Smooth muscle cell (in vitro differentiated cells): ENCODE results near the gene ABCB9. TPM values are rescaled to one million over a fixed set of nuclear protein-coding genes. Genes with fewer than 3 reads are reported as not detected.

Source experiments
- DNase-seq: peaks from one replicate; lab custom pipeline; 2025; ENCODE audit not compliant: unreplicated experiment; lab: John Stamatoyannopoulos, UW
- H2AFZ ChIP-seq: fragments of 200-600 bp; sonication (generic); 2 replicates; pipeline ENCODE4 v1.6.0; 2016; ENCODE audit warnings: antibody characterized with exemption, low read depth, mild to moderate bottlenecking
- H3F3A ChIP-seq: fragments of 200-600 bp; sonication (generic); 2 replicates; pipeline ENCODE4 v1.6.0; 2017; ENCODE audit warnings: antibody characterized with exemption, low read depth
- H3K27ac ChIP-seq: fragments of 200-600 bp; sonication (generic); 2 replicates; pipeline ENCODE4 v1.5.1; 2016; ENCODE audit warnings: low read depth, mild to moderate bottlenecking
- H3K27me3 ChIP-seq: fragments of 200-600 bp; sonication (generic); 2 replicates; pipeline ENCODE4 v1.6.1; 2016; ENCODE audit warnings: low read depth, mild to moderate bottlenecking
- H3K36me3 ChIP-seq: fragments of 200-600 bp; sonication (generic); 2 replicates; pipeline ENCODE4 v1.5.1; 2016; ENCODE audit warnings: low read depth
- H3K4me1 ChIP-seq: fragments of 200-600 bp; sonication (generic); 2 replicates; pipeline ENCODE4 v1.5.1; 2016; ENCODE audit warnings: low read depth
- H3K4me2 ChIP-seq: fragments of 200-600 bp; sonication (generic); 2 replicates; pipeline ENCODE4 v1.6.0; 2016; ENCODE audit warnings: mild to moderate bottlenecking
- H3K4me3 ChIP-seq: fragments of 200-600 bp; sonication (generic); 2 replicates; pipeline ENCODE4 v1.5.1; 2016; ENCODE audit warnings: mild to moderate bottlenecking
- H3K79me2 ChIP-seq: fragments of 200-600 bp; sonication (generic); 2 replicates; pipeline ENCODE4 v1.6.0; 2016; ENCODE audit warnings: low read depth, mild to moderate bottlenecking
- H3K9ac ChIP-seq: fragments of 200-600 bp; sonication (generic); 2 replicates; pipeline ENCODE4 v1.6.0; 2016; ENCODE audit warnings: low read depth
- H3K9me3 ChIP-seq: fragments of 200-600 bp; sonication (generic); replicated peaks from 2 replicates; pipeline ENCODE4 v1.5.1; 2016; ENCODE audit warnings: low read depth
- H4K20me1 ChIP-seq: fragments of 200-600 bp; sonication (generic); 2 replicates; pipeline ENCODE4 v1.6.0; 2016; ENCODE audit warnings: low read depth
- WGBS: methylation state at CpG from one replicate; pipeline ENCODE4 v1.1.7; 2016; ENCODE audit warnings: low lambda C conversion rate; 5-methylcytosine and 5-hydroxymethylcytosine counted together
- polyA plus RNA-seq: library from polyadenylated mRNA; unstranded; fragments of >200 nt; fragmentation: Nextera tagmentation; extraction: Ambion mirVana; gene quantifications from 2 replicates; pipeline ENCODE4 v1.2.1, GENCODE V29; 2016
- total RNA-seq: library from RNA; depleted of rRNA; stranded (reverse); fragments of >200 nt; gene quantifications from 2 replicates; pipeline ENCODE4 v1.2.3, GENCODE V29; 2014
- TF ChIP-seq, protein P1 (sequence below): fragments of 200-600 bp; sonication (generic); IDR thresholded peaks from 2 replicates; pipeline ENCODE4 v1.5.1; 2017; ENCODE audit warnings: borderline replicate concordance, mild to moderate bottlenecking, antibody characterized with exemption; ENCODE audit not compliant: insufficient read depth, poor library complexity, severe bottlenecking

The ABCB9 gene
- total and polyA plus RNA-seq, 2 experiments from 2014 or later: 8.0 to 8.2 TPM

DNA sequence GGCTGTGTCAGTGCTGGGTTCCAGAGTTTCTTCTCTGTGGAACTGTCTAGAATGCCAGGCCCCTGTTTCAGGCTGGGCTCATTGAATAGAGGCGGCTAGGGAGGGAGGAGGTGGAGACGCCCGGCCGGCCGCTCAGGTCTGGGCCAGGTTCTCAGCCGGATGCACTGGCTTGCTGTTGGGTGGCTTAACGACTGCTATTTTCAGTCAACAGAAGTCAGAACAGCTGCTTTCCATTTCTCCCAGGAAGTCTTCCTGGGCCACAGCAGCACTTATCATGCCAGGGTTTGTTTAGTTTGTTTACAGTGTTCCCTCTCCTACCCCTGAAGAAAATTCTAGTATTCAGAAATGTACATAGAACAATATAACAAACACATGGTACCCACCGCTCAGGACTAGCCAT is 44.3 kb downstream of the ABCB9 start:
- Histone ChIP-seq H3K79me2 (no peaks in the 10 kb centered on the region), H4K20me1 (no peaks in the 10 kb centered on the region), H3K4me3 (no peak overlapping the region), H3F3A (peaks cover 3% of the 10 kb centered on the region), H3K36me3 (no peaks in the 10 kb centered on the region), H3K27me3 (no peaks in the 10 kb centered on the region), H3K27ac (no peak overlapping the region), H3K9ac (no peak overlapping the region), H2AFZ (no peak overlapping the region), H3K9me3 (no peaks in the 10 kb centered on the region), H3K4me1 (no peaks in the 10 kb centered on the region), H3K4me2 (no peak overlapping the region)
- 65% methylated on average over 8 of the region's 8 CpGs for WGBS
- no peak for DNase-seq
- TF ChIP-seq, protein P1, sequence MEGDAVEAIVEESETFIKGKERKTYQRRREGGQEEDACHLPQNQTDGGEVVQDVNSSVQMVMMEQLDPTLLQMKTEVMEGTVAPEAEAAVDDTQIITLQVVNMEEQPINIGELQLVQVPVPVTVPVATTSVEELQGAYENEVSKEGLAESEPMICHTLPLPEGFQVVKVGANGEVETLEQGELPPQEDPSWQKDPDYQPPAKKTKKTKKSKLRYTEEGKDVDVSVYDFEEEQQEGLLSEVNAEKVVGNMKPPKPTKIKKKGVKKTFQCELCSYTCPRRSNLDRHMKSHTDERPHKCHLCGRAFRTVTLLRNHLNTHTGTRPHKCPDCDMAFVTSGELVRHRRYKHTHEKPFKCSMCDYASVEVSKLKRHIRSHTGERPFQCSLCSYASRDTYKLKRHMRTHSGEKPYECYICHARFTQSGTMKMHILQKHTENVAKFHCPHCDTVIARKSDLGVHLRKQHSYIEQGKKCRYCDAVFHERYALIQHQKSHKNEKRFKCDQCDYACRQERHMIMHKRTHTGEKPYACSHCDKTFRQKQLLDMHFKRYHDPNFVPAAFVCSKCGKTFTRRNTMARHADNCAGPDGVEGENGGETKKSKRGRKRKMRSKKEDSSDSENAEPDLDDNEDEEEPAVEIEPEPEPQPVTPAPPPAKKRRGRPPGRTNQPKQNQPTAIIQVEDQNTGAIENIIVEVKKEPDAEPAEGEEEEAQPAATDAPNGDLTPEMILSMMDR: no peak

DNA sequence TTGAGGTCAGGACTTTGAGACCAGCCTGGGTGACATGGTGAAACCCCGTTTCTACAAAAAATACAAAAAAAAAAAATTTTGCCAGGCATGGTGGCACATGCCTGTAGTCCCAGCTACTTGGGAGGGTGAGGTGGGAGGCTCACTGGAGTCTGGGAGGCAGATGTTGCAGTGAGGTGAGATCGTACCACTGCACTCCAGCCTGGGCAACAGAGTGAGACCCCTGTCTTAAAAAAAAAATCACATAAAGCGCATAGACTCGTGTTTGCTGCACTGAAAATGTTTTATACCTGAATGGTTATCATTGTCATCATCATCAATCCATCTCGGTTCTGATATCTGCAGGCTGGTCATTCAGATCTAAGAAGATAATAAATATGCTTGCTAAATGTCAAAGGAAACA is 45.6 kb downstream of the ABCB9 start:
- Histone ChIP-seq H3K9me3 (no peaks in the 10 kb centered on the region), H3K4me3 (no peak overlapping the region), H3K27ac (no peak overlapping the region), H3K79me2 (no peaks in the 10 kb centered on the region), H3K27me3 (no peaks in the 10 kb centered on the region), H3K9ac (no peak overlapping the region), H3K36me3 (no peaks in the 10 kb centered on the region), H3K4me1 (no peaks in the 10 kb centered on the region), H3K4me2 (no peak overlapping the region), H4K20me1 (no peaks in the 10 kb centered on the region), H3F3A (peaks cover 3% of the 10 kb centered on the region), H2AFZ (no peak overlapping the region)
- TF ChIP-seq, protein P1: no peak
- 93% methylated on average over 5 of the region's 5 CpGs for WGBS
- no peak for DNase-seq

DNA sequence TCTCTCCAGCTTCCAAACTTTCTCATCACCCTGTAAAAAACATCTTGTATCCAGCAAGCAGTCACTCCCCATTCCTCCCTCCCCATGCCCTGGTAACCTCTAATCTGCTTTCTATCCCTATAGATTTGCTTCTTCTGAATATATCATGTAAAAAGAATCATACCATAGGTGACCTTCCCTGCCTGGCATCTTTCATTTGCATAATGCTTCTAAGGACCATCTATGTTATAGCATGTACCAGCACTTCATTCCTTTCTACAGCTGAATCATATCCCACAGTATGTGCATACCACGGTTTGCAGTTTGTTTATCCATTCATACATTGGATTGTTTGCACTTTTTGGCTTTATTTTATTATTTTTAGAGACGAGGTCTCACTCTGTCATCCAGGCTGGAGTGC is 47.4 kb downstream of the ABCB9 start:
- H3K79me2 ChIP-seq: no peaks in the 10 kb centered on the region
- H3K4me2 ChIP-seq: no peak overlapping the region
- DNase-seq: no peak
- H4K20me1 ChIP-seq: no peaks in the 10 kb centered on the region
- TF ChIP-seq, protein P1: no peak
- H3K9me3 ChIP-seq: no peaks in the 10 kb centered on the region
- H3K27ac ChIP-seq: no peak overlapping the region
- 65% methylated on average over 2 of the region's 2 CpGs for WGBS
- H3K9ac ChIP-seq: no peak overlapping the region
- no peak overlapping the region for H2AFZ ChIP-seq
- H3K4me1 ChIP-seq: no peaks in the 10 kb centered on the region
- H3K36me3 ChIP-seq: no peaks in the 10 kb centered on the region
- no peak overlapping the region for H3K4me3 ChIP-seq
- H3F3A ChIP-seq: peaks cover 3% of the 10 kb centered on the region
- no peaks in the 10 kb centered on the region for H3K27me3 ChIP-seq

DNA sequence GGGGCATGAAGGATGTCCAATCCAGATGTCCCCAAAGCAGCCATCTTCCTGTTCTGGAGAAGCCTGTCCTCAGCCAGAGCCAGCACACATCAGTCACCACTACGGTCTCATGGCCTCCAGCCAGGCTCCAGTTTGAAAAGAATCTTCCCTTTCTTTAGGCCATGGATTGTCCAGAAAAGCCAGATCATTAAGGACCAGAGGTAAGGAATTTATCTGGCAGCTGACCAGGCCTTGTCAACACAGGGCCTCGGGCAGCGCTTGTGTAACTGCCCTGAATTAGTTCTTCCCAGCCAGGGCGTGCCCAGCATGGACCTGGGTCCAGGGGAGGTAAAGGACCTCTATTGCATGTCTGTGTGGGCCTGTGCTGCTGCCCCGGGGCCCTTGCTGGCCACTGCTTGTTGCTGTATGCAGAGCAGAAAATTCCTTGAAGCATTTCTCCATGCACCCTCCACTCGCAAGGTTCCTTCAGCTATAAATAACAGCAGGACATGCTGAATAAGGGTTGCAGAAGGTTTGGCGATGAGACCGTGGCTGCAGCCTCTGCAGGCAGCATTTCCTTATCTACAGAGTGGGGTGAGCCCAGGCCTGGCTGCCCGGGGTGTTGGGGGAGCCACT is 48.6 kb downstream of the ABCB9 start:
- H2AFZ ChIP-seq: no peak overlapping the region
- DNase-seq: no peak
- TF ChIP-seq, protein P1: no peak

More for the DNA sequence above, 48.6 kb downstream of the ABCB9 start:
- Histone ChIP-seq H3K4me2 (no peak overlapping the region), H4K20me1 (no peaks in the 10 kb centered on the region), H3K36me3 (no peaks in the 10 kb centered on the region), H3K79me2 (no peaks in the 10 kb centered on the region), H3K27ac (no peak overlapping the region), H3K4me1 (no peaks in the 10 kb centered on the region), H3K27me3 (no peaks in the 10 kb centered on the region), H3K9ac (no peak overlapping the region), H3K9me3 (no peaks in the 10 kb centered on the region), H3K4me3 (no peak overlapping the region), H3F3A (peaks cover 3% of the 10 kb centered on the region)
- 42% methylated on average over 9 of the region's 9 CpGs for WGBS
